ENCODE measurements around the gene VEGFB. TPM values are rescaled to one million over a fixed set of nuclear protein-coding genes. Genes with fewer than 3 reads are reported as not detected.

VEGFB gene
- total RNA-seq, 4 donors from 2014 or later = 52.9 to 101 (median 75.7) TPM

DNA sequence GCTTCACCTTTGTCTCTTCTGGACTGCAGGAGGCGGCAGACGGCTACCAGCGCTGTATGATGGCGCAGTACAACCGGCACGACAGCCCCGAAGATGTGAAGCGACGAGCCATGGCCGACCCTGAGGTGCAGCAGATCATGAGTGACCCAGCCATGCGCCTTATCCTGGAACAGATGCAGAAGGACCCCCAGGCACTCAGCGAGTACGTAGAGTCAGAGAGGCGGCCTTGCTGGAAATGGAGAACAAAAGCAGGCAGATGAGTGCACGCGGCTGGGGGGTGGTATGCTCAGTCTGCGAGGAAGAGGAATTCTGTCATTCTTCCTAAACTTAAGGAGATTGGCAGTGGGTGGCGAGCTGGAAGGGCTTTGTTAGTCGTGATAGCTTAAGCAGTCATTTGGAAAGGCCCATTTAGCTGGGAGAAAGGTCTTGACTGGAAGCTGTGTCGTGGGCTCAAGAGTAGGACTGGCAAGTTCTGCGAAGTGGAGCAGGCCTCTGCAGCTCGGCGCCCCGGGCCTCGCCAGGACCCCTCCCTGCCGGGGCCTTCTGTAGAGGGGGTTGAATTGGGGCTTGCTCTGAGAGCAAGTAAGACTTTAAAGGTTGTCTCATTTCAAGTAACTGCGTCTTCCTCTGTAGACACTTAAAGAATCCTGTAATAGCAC, 30.8 kb upstream of the VEGFB start:
- Histone ChIP-seq H3K27me3 (no peaks in the 10 kb centered on the region), H3K4me1 (peaks cover 9 to 25% of the 10 kb centered on the region in 2 donors), H3K27ac (no peak overlapping the region), H3K4me3 (replicated peaks in 1 of 3) (no peak overlapping the region), H3K9me3 (no peaks in the 10 kb centered on the region), H3K36me3 (peaks cover 41 to 48% of the 10 kb centered on the region in 2 donors)
- TF ChIP-seq POLR2A (IDR thresholded peaks at IDR 0.05) (no peak), CTCF (IDR thresholded peaks at IDR 0.05) (no peak)
- intact Hi-C loops (cut with DNase I) = no loop called here
- WGBS, 2 donors = 88% methylated on average over 27 of the region's 27 CpGs
- DNase-seq = no peak

GRCh38 chr11:64204080-64204440, 30.3 kb upstream of the VEGFB start:
- Histone ChIP-seq H3K36me3 (peaks cover 36 to 43% of the 10 kb centered on the region in 2 donors), H3K27ac (no peak overlapping the region), H3K4me3 (replicated peaks in 1 of 3) (no peak overlapping the region), H3K9me3 (no peaks in the 10 kb centered on the region), H3K4me1 (peaks cover 9 to 26% of the 10 kb centered on the region in 2 donors), H3K27me3 (no peaks in the 10 kb centered on the region)
- TF ChIP-seq POLR2A (IDR thresholded peaks at IDR 0.05) (no peak), CTCF (IDR thresholded peaks at IDR 0.05) (no peak)
- intact Hi-C loops (cut with DNase I) = no loop called here
- 78 to 84% methylated on average over 16 of the region's 16 CpGs for WGBS, 2 donors
- no peak for DNase-seq

GRCh38 chr11:64204464-64204989, 29.9 kb upstream of the VEGFB start:
- Histone ChIP-seq H3K9me3 (no peaks in the 10 kb centered on the region), H3K36me3 (peaks cover 35 to 40% of the 10 kb centered on the region in 2 donors), H3K4me1 (peaks cover 9 to 26% of the 10 kb centered on the region in 2 donors), H3K27me3 (no peaks in the 10 kb centered on the region), H3K27ac (peak overlapping the region in 1 of 3 donors; percentile 10), H3K4me3 (replicated peaks in 1 of 3) (no peak overlapping the region)
- peak; percentile 22 to 82 (median 72) for TF ChIP-seq CTCF (IDR thresholded peaks at IDR 0.05)
- TF ChIP-seq POLR2A (IDR thresholded peaks at IDR 0.05) = no peak
- WGBS, 2 donors = 20 to 26% methylated on average over 7 of the region's 7 CpGs
- peak; percentile 92 to 94 for DNase-seq
- intact Hi-C loops (cut with DNase I) = no loop called here

DNA sequence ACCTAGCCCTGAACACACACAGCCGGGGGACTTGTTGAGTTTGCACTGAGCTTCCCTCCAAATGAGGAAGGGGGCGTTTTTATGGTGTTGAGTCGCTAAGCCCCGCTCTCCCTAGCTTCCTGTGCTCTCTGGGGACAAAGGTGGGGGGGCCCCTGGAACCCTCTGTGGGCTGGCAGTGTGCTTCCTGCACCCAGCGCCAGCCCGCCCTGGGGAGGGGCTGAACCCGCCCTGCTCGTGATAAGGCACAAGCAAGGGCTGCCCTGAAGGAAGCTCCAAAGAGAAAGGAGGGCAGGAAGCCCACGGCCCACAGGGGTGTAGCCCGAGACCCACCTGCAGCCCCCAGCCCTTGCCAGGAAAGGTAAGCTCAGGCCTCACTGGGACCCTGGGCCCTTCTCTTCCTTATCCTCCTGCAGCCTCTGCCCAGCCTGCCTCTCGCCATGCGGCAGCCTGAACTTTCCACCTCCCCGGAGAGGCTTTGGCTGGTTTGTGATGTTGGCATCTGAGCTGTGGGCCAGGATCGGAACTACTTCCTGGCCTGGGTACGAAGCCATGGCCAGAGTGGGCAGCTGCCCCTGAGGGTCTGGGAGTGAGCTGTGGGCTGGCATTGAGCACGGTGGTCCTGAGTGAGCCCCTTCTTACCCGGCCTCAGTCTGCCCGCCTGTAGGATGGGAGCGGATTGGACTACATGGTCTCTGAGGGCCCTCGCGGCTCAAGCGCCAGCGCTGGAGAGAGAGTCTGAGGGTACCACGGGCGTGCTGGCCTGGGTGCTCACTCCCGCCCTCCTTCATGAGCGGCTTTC, 27.7 kb upstream of the VEGFB start, which contains the start of gene FERMT3:
Gene FERMT3, plus strand, starts transcription at position 265 of the 799 bp plus-strand sequence. CDS start 644 bp downstream, outside the sequence.
- peaks cover 9 to 26% of the 10 kb centered on the region in 2 donors for H3K4me1 ChIP-seq
- peaks cover 19 to 23% of the 10 kb centered on the region in 2 donors for H3K36me3 ChIP-seq
- TF ChIP-seq CTCF (IDR thresholded peaks at IDR 0.05) = no peak
- no peak for TF ChIP-seq POLR2A (IDR thresholded peaks at IDR 0.05)
- DNase-seq = peak in 1 of 2 donors; percentile 34
- intact Hi-C loops (cut with DNase I) = no loop called here
- peak within 1 kb of the TSS; percentile 30 to 76 (median 70) for H3K27ac ChIP-seq
- H3K27me3 ChIP-seq = no peaks in the 10 kb centered on the region
- 80 to 88% methylated on average over 9 to 15 of the region's 27 CpGs for whole genome bisulfite sequencing, 2 donors
- H3K9me3 ChIP-seq = no peaks in the 10 kb centered on the region
- peak within 1 kb of the TSS in 1 of 3 donors; percentile 9 for H3K4me3 ChIP-seq (replicated peaks in 1 of 3)
